NOMO-1 treated with dmso at 0.1 percent for 144 hours (cell line): ENCODE results near the gene MLXIP.

Experiments used
- DNase-seq: peaks from one replicate; lab custom pipeline; 2025; ENCODE audit not compliant: unreplicated experiment; lab: John Stamatoyannopoulos, UW

The MLXIP gene

DNA sequence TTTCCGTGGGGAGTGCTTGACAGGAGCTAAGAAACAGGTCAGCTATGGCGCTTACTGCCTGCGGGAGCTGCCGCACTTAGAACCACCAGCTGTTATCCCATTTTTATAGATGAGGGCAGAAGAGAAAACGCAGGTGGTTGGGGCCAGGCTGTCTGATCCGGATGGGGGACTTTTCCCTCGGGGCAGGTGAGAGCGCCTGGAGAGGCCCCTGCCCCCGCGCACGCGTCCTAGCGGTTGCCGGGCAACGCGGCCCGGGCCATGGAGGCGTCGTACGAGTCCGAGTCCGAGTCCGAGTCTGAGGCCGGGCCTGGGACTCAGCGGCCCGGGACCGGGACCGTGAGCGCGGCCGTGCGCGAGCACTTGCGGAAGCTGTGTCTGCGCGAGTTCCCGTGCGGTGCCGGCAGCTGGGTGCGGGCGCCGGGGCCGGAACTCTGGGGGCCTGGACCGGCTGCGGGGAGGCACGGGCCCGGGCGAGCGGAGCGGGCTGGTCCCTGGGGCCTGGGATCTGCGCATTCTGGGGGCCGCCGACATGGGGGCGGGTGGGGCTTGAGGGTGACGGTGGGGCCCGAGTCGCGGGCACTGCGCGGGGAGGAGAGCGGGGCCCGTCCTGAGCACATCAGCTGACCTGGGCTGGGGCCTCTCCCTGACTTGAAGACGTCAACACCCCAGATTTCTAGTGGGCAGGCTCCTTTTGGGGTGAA is 104.5 kb downstream of the MLXIP start, which contains the start of gene LRRC43:
TSS of gene LRRC43 (plus strand) at position 237 of the 701 bp plus-strand sequence. CDS start at position 259, 22 bp downstream.
- no peak for DNase-seq

DNA sequence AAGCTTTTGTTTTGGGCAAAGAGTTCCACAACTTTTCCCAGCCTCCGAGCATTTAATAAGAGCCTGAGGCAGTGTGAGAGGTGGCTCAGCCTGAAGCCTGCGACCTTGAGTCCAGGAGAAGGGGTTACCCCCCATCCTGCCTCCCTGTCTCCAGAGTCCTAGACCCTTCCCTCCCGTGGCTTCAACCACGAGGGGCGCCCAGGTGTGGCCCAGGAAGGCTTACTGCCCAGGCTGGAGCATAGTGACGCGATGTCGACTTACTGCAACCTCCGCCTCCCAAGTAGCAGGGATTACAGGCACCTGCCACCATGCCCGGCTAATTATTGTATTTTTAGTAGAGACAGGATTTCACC is 105.0 kb downstream of the MLXIP start:
- no peak for DNase-seq

DNA sequence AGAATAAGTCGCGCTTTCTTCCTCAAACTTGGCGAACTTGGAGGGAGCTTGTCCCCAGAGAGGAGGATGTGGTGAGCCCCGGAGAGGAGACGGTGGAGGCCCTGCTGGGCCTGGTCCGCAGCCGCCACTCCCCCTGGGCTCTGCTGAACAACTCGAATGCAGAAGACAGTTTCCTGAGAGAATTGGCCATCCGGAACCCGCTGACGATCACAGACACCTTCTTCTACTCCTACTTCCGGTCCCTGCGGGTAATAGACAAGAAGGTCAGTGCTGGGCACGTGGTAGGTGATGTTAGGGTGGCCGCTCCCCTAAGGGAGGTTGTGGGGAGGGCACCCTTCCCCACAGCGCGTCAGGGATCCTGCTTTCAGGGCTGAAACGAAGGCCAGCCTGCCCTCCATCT is 106.0 kb downstream of the MLXIP start:
- no peak for DNase-seq

DNA sequence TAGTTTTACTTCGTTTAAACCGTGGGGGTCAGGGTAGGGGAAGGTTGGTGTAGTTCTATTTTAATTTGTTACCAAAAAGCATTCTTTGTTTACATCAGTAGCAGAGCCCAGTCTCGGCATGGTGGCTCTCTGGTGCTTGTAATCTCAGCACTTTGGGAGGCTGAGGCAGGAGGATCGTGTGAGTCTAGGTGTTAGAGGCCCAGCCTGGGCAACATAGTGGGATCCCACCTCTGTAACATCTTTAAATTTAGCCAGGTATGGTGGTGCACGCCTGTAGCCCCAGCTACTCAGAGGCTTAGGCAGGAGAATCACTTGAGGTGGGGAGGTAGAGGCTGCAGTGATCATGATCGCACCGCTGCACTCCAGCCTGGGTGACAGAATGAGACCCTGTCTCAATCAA is 106.5 kb downstream of the MLXIP start:
- no peak for DNase-seq

DNA sequence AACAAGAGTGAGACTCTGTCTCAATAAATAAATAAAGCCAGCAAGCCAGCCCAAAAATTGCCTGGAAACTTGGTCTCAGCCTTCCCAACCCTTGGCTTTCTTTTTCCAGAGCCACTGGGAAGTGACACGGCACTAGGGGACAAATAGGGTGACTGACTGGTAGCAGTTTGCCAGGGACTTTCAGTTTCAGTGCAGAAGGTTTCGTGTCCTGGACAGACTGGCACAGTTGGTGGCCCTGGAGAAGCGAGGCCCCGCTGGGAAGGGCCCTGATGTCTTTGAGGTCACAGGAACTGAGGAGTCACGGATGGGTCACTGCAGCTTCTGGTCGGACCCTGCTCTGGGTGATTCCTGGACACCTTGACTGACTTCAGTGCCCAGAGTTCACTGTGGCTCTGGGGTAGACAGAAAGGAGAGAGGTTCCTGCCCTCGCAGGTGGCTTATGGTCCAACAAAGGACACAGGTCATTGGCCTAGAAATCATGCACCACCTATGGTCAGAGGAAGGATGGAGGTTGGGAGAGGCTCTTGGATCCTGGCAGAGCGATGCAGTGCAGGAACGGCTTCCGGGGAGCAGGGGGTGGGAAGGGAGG is 107.0 kb downstream of the MLXIP start:
- no peak for DNase-seq

DNA sequence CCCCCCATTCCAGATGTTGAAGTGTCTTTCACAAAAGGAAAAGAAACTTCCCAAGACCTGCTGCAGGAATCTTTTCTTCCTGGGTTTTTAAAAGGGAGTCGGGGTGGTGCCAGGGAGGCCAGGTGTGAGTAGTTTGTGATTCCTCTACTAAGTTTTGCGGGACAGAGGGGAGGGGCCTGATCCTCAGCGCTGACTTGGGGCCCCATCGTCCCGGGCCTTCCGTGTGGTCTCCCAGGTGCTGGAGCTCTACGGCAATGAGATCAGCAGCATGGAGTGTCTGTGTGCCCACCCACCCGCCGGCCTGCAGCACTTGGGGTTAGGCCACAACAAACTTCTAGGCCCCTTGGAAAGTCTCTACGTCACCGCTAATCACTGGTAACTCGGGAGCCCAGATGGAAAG is 108.9 kb downstream of the MLXIP start:
- no peak for DNase-seq

DNA sequence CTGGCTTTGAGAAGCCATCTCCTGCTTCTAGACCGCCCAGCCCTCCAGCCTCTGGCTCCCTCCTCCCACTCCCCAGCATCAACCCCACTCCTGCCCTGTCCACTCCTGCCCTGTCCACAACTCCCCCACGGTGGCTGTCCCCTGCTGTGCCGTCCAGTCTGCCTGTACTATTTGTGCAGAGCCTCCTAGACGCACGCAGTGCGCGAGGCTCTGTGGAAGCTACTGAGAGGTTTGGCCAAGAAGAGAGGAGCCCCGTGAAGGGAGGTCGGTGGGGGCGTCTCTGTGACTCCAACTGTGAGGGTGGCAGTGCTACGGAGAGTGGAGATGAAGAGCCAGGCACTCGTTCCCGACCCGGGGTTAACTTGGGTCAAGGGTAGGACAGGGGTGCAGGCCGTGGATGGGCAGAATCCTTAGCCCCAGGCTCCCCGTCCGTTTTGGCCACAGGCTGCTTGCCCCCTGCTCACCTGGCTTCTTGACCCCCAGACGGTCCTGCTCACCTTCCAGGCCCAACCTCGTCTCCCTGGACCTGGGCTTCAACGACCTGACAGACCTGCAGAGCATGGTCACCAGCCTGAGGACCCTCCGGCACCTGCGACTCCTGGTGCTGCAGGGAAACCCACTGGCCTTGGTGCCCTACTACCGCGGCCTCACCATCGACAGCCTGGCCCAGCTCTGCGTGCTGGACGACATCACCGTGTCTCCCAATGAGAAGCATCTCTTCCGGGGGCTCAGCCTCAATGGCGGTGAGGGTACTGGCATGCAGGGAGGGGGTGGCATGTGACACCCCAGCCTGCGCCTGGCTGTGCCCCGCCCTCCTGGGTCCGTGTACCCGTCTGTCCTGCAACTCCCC is 111.3 kb downstream of the MLXIP start:
- no peak for DNase-seq

DNA sequence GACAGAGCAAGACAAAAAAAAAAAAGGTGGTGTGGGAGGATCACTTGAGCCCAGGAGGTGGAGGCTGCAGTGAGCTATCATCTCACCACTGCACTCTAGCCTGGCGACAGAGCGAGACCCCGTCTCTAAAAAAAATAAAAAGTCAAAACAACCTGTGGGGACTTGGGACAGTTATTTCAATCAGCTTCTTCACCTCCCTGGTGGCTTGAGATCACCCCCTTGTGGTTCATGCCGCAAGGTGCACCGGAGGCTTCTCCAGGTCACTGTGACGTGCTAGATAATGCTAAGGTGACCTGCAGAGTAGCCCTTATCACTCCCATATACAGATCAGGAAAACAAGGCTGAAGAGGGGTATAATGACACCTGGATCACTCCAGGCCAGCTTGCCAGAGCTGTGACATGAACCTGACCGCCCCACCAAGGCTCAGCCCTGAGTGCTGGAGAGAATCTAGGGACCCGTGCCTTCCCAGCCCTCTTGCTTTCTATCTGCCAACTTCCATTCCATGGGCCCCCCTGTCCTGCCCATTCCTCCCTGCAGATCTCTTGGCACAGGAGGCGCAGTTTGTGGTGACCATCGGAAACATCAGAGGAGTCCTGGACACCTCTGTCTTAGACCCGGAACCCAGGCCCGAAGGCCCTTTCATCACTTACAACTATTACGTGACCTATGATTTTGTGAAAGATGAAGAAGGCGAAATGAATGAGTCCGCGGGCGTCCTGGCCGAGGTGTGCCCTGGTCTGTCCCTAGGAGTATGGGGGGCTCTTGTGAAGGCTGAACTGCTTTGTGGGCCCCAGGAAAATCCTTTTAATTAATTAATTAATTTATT is 112.5 kb downstream of the MLXIP start:
- no peak for DNase-seq

DNA sequence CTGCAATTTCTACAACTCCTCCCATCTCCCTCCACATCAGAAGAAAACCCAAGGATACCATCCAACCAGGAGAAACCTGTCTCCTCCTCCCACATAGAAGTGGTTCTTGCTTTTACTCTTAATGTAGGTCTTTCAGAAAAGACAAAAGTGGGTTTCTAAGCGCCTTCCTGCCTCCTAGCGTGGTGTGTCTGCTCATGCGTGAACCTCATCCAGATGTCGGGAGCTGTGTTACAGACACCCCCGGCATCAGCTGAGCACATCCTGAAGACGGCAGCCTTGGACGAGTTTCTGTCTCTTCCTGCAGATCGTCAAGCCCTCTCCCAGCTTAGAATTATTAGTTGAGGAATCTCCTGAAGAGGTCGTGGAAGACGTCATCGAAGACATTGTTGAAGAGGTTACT is 113.9 kb downstream of the MLXIP start:
- DNase-seq, result no peak

DNA sequence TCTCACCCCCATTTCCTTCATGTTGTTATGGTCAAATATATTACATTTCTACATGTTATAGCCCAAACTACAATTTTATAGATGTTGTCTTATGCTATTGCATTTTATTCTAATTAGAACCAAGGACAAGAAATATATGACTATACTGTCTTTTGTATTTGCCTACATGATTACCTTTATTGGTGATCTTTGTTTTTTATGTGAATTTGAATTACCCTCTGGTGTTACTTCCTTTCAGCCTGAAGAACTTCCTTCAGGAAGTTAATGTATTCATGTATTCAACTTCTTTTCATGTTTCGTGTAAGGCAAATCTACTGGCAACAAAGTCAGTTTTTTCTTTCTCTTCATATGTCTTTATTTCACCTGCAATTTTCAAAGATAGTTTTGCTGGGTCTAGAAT is 116.2 kb downstream of the MLXIP start:
- no peak for DNase-seq

DNA sequence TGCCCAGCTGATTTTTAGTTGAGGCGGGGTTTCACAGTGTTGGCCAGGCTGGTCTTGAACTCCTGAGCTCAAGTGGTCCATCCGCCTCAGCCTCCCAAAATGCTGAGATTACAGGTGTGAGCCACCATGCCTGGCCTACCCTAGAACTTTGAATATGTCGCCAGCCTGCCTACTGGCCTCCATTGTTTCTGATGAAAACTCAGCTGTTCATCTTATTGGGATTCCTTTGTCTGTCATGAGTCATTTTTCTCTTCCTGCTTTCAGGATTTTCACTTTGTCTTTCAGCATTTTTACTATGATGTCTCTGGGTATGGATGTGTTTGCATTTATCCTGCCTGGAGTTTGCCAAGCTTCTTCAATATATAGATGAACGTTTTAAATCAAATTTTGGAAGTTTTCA is 116.8 kb downstream of the MLXIP start:
- DNase-seq, result no peak
